Ishikawa (cell line): ENCODE results near the gene SRSF1.

ENCODE experiments used
- CEBPB ChIP-seq: IDR thresholded peaks from 2 replicates; pipeline ENCODE4 v1.6.1; 2012
- CREB1 ChIP-seq: IDR thresholded peaks from 2 replicates; pipeline ENCODE4 v1.6.1; 2012; ENCODE audit warnings: low read depth
- EGR1 ChIP-seq: IDR thresholded peaks from 2 replicates; pipeline ENCODE4 v1.6.1; 2012
- EP300 ChIP-seq: IDR thresholded peaks from 2 replicates; pipeline ENCODE4 v1.6.1; 2012; ENCODE audit warnings: borderline replicate concordance
- FOXM1 ChIP-seq: IDR thresholded peaks from 2 replicates; pipeline ENCODE4 v1.6.1; 2012; ENCODE audit warnings: low read depth, borderline replicate concordance
- MAX ChIP-seq: IDR thresholded peaks from 2 replicates; pipeline ENCODE4 v1.6.1; 2012
- NFIC ChIP-seq: IDR thresholded peaks from 2 replicates; pipeline ENCODE4 v1.6.1; 2012
- RAD21 ChIP-seq: IDR thresholded peaks from 2 replicates; pipeline ENCODE4 v1.6.1; 2012; ENCODE audit warnings: low read depth
- REST ChIP-seq: IDR thresholded peaks from 2 replicates; pipeline ENCODE4 v1.6.1; 2012; ENCODE audit warnings: low read depth, mild to moderate bottlenecking
- TAF1 ChIP-seq: IDR thresholded peaks from 2 replicates; pipeline ENCODE4 v1.6.1; 2012; ENCODE audit warnings: low read depth, mild to moderate bottlenecking
- TCF12 ChIP-seq: IDR thresholded peaks from 2 replicates; pipeline ENCODE4 v1.6.1; 2012; ENCODE audit warnings: low read depth
- TEAD4 ChIP-seq: IDR thresholded peaks from 2 replicates; pipeline ENCODE4 v1.6.1; 2012
- USF1 ChIP-seq: IDR thresholded peaks from 2 replicates; pipeline ENCODE4 v1.6.1; 2012
- YY1 ChIP-seq: IDR thresholded peaks from 2 replicates; pipeline ENCODE4 v1.6.1; 2012; ENCODE audit warnings: low read depth
- ZBTB7A ChIP-seq: IDR thresholded peaks from 2 replicates; pipeline ENCODE4 v1.6.1; 2012; ENCODE audit warnings: low read depth

The SRSF1 gene

GRCh38 chr17:57997085-57997809 is 9.8 kb downstream of the SRSF1 start:
- TF ChIP-seq YY1 (no peak), FOXM1 (no peak), TAF1 (no peak), EGR1 (no peak), RAD21 (no peak), NFIC (no peak)

GRCh38 chr17:57995076-57995956 is 11.7 kb downstream of the SRSF1 start:
- TF ChIP-seq RAD21 (peak; percentile 63), EGR1 (no peak)

- TF ChIP-seq CEBPB (no peak), MAX (no peak), YY1 (no peak), NFIC (no peak), ZBTB7A (no peak), FOXM1 (no peak), TAF1 (no peak), CREB1 (no peak), RAD21 (no peak), USF1 (no peak), EP300 (no peak), TCF12 (no peak), TEAD4 (no peak), EGR1 (no peak), REST (no peak)
Observed at GRCh38 chr17:57994436-57994835, 12.6 kb downstream of the SRSF1 start.

GRCh38 chr17:57993471-57994365 is 13.3 kb downstream of the SRSF1 start:
- TF ChIP-seq CREB1, result no peak
- TF ChIP-seq CEBPB, result no peak

GRCh38 chr17:57991537-57991936 is 15.5 kb downstream of the SRSF1 start:
- no peak for TF ChIP-seq ZBTB7A

GRCh38 chr17:57990037-57990436 is 17.0 kb downstream of the SRSF1 start:
- TF ChIP-seq YY1 (no peak), ZBTB7A (no peak)

GRCh38 chr17:57988301-57989250 is 18.5 kb downstream of the SRSF1 start:
- TF ChIP-seq ZBTB7A (no peak), CREB1 (no peak), TAF1 (0 out of 2 replicates have a peak, but pooled peaks have one; percentile 7), NFIC (no peak), CEBPB (no peak), USF1 (no peak), YY1 (peak; percentile 76), TEAD4 (no peak; the same call in 1 of the 2 replicates), MAX (no peak; the same call in 1 of the 2 replicates), TCF12 (peak; percentile 63; the same call in 1 of the 2 replicates)
